ENCODE data around the gene DDX46.

Gene DDX46

DNA sequence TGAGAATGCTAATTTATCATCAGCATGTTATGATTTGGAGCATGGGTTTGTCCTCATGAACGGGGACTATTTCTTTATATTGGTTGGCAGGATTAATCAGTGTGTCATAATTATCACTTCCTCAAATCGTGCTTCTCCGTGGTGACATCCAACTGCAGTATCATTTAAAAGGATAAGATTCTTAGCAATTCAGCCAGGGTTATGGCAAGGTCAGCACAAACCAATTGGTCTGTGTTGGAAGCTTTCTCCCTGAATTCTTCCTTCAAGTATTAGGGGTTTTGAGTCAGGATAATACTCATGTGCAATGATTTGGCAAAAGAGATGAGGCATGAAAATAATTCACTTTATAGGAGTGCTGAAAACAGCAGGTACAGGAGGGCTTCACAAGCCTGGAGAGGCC lies 25.8 kb upstream of the DDX46 start:
- Histone ChIP-seq H3K4me1 (peaks cover 0 to 4% (median 2%) of the 10 kb centered on the region in 4 donors), H3K27me3 (no peaks in the 10 kb centered on the region), H3K36me3 (no peaks in the 10 kb centered on the region), H3K9me3 (no peaks in the 10 kb centered on the region), H3K4me3 (no peak overlapping the region), H3K27ac (no peak overlapping the region)
- TF ChIP-seq CTCF (IDR thresholded peaks at IDR 0.05), result no peak
- no peak for DNase-seq
- intact Hi-C loops (cut with DNase I; ENCODE audit: low total_unique reads), result loop anchor here (10.0 kb wide), 1 partner anchor 172 kb away; the partner anchor contains the start of gene PCBD2

DNA sequence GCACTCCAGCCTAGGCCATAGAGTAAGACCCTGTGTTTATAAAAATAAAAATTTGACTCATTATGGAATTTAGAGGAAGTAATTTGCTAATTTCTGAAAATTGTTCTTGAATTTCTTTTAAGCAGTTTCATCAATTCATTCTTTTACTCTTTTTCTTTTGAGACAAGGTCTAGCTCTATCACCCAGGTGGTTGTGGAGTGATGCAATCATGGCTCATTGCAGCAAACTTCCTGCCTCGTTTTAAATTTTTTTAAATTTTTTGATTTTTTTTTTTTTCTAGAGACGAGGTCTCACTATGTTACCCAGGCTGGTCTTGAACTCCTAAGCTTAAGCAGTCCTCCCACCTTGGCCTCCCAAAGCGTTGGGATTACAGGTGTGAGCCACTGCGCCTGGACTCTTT lies 23.3 kb upstream of the DDX46 start:
- Histone ChIP-seq H3K4me1 (peaks cover 0 to 17% (median 13%) of the 10 kb centered on the region in 4 donors), H3K27ac (no peak overlapping the region), H3K4me3 (no peak overlapping the region), H3K9me3 (no peaks in the 10 kb centered on the region), H3K36me3 (no peaks in the 10 kb centered on the region), H3K27me3 (no peaks in the 10 kb centered on the region)
- intact Hi-C loops (cut with DNase I; ENCODE audit: low total_unique reads), result loop anchor here (10.0 kb wide), 1 partner anchor 170 kb away; the partner anchor contains the start of gene PCBD2
- no peak for TF ChIP-seq CTCF (IDR thresholded peaks at IDR 0.05)
- no peak for DNase-seq

DNA sequence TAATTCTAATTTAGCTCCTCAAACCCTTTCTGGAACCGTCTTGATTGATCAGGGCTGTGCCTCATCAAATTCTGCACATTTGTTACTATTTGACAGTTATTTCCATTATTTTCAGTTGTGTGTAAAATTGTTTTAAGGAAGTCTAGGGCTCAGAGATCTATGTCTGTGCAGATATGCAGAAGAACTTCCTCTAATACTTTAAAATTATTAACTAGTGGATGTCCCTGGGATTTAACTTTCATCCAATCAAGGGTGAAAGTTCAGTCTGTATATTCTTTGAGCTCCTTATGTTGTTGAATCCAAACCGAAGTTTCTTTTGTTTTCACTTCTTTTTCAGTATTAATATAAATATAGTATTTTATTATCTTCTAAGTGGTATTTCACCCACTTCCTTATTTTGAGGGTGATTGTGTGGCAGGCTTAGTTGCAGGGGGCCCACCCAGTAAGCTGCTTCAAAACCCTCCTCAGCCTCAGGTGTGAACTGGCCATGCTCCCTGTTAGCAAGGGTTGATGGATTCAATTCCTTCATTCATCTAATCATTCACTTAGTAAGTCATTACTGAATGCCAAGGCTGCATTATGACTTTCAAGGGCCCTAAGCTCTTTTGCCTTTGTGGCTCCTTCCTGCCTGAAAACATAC lies 22.3 kb upstream of the DDX46 start:
- no peak overlapping the region for H3K4me3 ChIP-seq
- H3K27ac ChIP-seq, result no peak overlapping the region
- H3K27me3 ChIP-seq, result no peaks in the 10 kb centered on the region
- DNase-seq, result no peak
- intact Hi-C loops (cut with DNase I; ENCODE audit: low total_unique reads), result loop anchor here (10.0 kb wide), 1 partner anchor 169 kb away; the partner anchor contains the start of gene PCBD2
- H3K9me3 ChIP-seq, result no peaks in the 10 kb centered on the region
- no peaks in the 10 kb centered on the region for H3K36me3 ChIP-seq
- TF ChIP-seq CTCF (IDR thresholded peaks at IDR 0.05), result no peak
- peaks cover 0 to 25% (median 18%) of the 10 kb centered on the region in 4 donors for H3K4me1 ChIP-seq

- Histone ChIP-seq H3K4me3 (peak within 1 kb of the TSS; percentile 58 to 69), H3K4me1 (peaks cover 0 to 25% (median 18%) of the 10 kb centered on the region in 4 donors), H3K27ac (peak within 1 kb of the TSS; percentile 90 to 94), H3K27me3 (no peaks in the 10 kb centered on the region), H3K36me3 (no peaks in the 10 kb centered on the region), H3K9me3 (no peaks in the 10 kb centered on the region)
- peak; percentile 98 to 99 for DNase-seq
- TF ChIP-seq CTCF (IDR thresholded peaks at IDR 0.05), result peak; percentile 39 to 49
- intact Hi-C loops (cut with DNase I; ENCODE audit: low total_unique reads), result loop anchor here (2.0 to 10.0 kb wide), 2 partner anchors 20 to 166 kb away; partner anchors contain the start of genes DDX46 and PCBD2
Observed at GRCh38 chr5:134738133-134738962, 20.2 kb upstream of the DDX46 start, which contains the start of gene CAMLG. Gene CAMLG, plus strand, starts transcription at chr5:134738548. Its CDS starts 73 bp downstream, at chr5:134738621.

- intact Hi-C loops (cut with DNase I; ENCODE audit: low total_unique reads), result loop anchor here (2.0 to 10.0 kb wide), 2 partner anchors 20 to 166 kb away; partner anchors contain the start of genes DDX46 and PCBD2
- Histone ChIP-seq H3K27ac (peak overlapping the region; percentile 90 to 94), H3K4me3 (peak overlapping the region; percentile 58 to 69), H3K36me3 (peaks cover 0 to 2% (median 2%) of the 10 kb centered on the region in 3 donors), H3K27me3 (no peaks in the 10 kb centered on the region), H3K4me1 (peaks cover 0 to 25% (median 18%) of the 10 kb centered on the region in 4 donors), H3K9me3 (no peaks in the 10 kb centered on the region)
- DNase-seq, result no peak
- no peak for TF ChIP-seq CTCF (IDR thresholded peaks at IDR 0.05)
Observed at GRCh38 chr5:134738963-134739661, 19.5 kb upstream of the DDX46 start.

Measured in tibial artery (tissue), 4 donors.